ENCODE measurements around the gene KRTAP19-8. TPM values are rescaled to one million over a fixed set of nuclear protein-coding genes. Genes with fewer than 3 reads are reported as not detected.

KRTAP19-8 gene, protein sequence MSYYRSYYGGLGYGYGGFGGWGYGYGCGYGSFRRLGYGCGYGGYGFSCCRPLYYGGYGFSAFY
- total RNA-seq, result not detected
- long read RNA-seq, result 0 reads

DNA sequence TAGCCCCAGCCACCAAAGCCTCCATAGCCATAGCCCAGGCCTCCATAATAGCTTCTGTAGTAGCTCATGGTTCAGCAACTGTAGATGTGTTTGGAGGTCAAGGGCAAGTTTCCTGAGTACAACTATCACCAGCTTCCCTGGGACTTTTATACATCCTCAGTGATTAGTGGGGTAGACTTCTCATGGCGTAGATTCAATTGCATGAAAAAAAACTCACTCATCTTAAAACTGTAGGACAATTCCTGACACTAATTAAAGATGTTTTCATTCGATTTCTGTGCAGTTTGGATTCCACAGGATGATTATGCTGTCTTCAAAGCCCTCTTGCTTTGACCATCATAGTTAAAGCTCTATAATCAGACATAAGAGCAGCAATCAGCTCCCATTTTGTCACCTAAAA, at the start of gene KRTAP19-8:
KRTAP19-8 (minus strand) TSS at position 101 of the 400 bp plus-strand sequence; CDS start at position 68, 33 bp downstream.
- ATAC-seq (no peak), DNase-seq (ENCODE audit: missing footprints) (no peak)
- intact Hi-C loops (cut with DNase I), result no loop called here

- ATAC-seq, result no peak
- intact Hi-C loops (cut with DNase I), result loop anchor here (5.0 to 10.0 kb wide), 4 partner anchors 256 to 1043 kb away; partner anchors contain the start of gene KRTAP15-1
- DNase-seq (ENCODE audit: missing footprints), result no peak
Observed at GRCh38 chr21:31087639-31088473, 49.6 kb upstream of the KRTAP19-8 start.

GRCh38 chr21:31084689-31085088, 46.4 kb upstream of the KRTAP19-8 start:
- DNase-seq (ENCODE audit: missing footprints) (no peak), ATAC-seq (no peak)
- intact Hi-C loops (cut with DNase I), result loop anchor here (5.0 to 10.0 kb wide), 4 partner anchors 252 to 1040 kb away; partner anchors contain the start of gene KRTAP15-1

DNA sequence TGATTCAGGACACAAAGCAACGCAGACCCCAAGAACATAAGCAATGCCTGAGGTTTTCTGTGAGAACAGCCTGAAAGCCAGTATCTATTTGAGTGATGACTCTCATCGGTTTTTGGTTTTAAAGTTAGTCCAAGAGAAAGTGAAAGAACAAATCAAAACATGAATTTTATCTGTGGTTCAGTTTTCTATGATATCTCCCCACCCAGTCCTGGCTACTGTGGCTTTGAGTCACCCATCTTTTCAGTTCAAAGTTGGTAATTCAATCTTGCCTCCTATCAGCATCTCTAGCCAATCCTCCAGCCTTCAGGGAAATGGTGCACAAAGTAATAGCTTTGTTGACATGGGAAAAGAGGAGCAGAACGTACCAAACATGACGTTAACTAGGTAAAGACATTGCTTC, 40.5 kb upstream of the KRTAP19-8 start:
- intact Hi-C loops (cut with DNase I), result no loop called here
- no peak for DNase-seq (ENCODE audit: missing footprints)
- ATAC-seq, result no peak

GRCh38 chr21:31078216-31078615, 39.9 kb upstream of the KRTAP19-8 start:
- intact Hi-C loops (cut with DNase I), result no loop called here
- DNase-seq (ENCODE audit: missing footprints) (no peak), ATAC-seq (no peak)

DNA sequence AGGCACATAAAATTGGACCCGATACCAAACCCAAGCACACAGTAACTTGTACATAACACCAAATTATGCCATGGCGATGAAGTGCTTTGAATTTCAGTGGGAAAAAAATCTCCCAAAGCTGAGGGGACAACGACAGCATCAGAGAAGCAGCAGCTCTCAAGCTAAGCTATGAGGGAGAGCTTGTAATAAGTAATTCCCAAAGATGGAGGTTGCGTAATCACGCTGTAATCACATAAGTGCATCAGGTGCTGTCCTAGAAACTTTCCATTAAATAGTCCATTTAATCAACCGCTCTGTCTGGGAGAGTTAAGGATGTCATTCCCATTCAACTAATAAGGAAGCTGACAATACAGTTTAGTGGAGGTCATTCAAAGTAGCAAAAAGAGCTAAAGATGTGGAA, 37.6 kb upstream of the KRTAP19-8 start:
- ATAC-seq, result no peak
- DNase-seq (ENCODE audit: missing footprints), result no peak
- intact Hi-C loops (cut with DNase I), result no loop called here

DNA sequence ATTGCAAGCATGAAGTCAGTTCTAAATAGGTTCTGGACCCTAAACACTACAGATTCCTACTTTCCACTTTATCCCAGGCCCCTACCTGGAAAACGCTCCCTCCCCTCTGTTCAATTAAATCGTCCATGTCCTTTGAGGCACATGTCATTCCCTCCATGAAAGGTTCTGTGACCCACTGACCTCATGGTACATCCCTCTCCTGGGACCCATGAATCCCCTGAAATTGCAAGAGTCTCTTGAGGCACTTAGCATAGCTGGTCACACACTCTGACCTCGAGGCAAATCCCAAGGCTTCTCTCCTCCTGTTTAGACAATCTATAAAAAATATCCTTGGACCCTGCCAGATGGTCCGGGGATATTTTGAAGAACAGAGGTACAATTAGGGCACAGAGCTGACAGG, 34.3 kb upstream of the KRTAP19-8 start:
- DNase-seq (ENCODE audit: missing footprints) (no peak), ATAC-seq (no peak)
- intact Hi-C loops (cut with DNase I), result no loop called here

DNA sequence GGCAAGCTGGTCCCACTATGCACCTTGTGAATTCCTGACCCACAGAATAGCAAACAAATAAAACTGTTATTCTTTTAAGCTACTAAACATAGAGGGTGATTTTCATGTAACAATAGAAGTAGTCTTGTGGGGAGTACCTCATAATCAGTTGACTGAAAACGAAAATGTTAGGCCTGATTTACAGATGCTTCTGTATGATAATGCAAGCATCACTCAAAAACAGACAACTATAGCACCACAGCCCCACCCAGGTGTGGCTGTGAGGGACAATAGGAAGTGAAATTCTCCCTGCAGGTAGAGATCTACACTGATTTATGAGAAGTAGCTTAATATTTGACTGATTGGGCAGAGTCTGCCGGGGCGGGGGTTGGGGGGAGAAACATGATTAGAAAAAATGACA, 26.5 kb upstream of the KRTAP19-8 start:
- DNase-seq (ENCODE audit: missing footprints), result no peak
- no peak for ATAC-seq

GRCh38 chr21:31052489-31053142, 14.3 kb upstream of the KRTAP19-8 start:
- ATAC-seq, result no peak
- intact Hi-C loops (cut with DNase I), result no loop called here
- no peak for DNase-seq (ENCODE audit: missing footprints)

More for the DNA sequence above, 26.5 kb upstream of the KRTAP19-8 start:
- intact Hi-C loops (cut with DNase I), result no loop called here

DNA sequence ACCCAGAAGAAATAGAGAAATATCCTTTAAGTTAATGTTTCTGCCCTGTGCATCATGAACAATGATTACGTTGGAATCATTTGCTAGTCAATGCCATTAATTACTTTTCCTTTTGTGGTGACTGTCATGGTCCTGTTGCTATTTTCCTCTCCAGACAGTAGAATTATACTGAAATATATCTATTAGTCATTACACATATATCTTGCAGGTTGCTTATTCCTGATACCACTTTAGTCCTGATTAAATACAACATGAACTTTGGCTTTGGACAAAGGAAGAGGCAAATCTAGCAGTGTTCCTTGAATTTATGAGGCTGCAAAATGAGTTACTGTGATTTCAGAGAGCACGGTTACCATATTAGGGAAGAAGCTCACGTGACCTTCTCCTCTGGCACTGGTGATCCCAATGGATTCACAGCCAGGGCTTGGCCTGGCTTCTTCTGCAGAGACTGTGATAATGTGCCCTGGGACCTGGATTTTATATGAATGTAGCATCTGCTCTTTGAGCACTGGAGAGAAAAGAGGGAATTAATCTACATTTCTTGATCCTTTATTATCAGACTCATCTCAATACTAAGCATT, 12.4 kb upstream of the KRTAP19-8 start:
- intact Hi-C loops (cut with DNase I), result no loop called here
- DNase-seq (ENCODE audit: missing footprints) (no peak), ATAC-seq (no peak)

DNA sequence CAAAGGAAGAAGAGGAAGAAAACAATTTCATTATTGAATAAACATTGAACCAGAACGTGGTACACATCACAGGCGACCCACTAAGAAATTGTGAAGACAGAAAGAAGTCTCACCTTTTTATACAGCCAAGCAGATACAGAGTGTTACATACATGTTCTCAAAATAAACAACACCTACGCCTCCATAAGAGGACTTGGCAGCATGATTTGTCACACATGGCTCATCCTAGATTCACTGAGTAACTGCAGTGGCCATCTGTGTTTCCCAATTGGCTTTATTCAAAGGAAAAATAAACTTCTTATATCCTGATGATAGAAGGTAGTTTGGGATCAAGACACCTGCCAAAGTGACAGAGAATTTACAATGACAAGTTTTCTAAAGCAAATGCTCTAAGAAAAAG, 7.6 kb upstream of the KRTAP19-8 start:
- intact Hi-C loops (cut with DNase I), result no loop called here
- ATAC-seq (no peak), DNase-seq (ENCODE audit: missing footprints) (no peak)

GRCh38 chr21:31043471-31043870, 5.2 kb upstream of the KRTAP19-8 start:
- ATAC-seq, result no peak
- no peak for DNase-seq (ENCODE audit: missing footprints)
- intact Hi-C loops (cut with DNase I), result no loop called here

GRCh38 chr21:31042080-31042464, 3.8 kb upstream of the KRTAP19-8 start:
- ATAC-seq (no peak), DNase-seq (ENCODE audit: missing footprints) (no peak)
- intact Hi-C loops (cut with DNase I), result no loop called here

DNA sequence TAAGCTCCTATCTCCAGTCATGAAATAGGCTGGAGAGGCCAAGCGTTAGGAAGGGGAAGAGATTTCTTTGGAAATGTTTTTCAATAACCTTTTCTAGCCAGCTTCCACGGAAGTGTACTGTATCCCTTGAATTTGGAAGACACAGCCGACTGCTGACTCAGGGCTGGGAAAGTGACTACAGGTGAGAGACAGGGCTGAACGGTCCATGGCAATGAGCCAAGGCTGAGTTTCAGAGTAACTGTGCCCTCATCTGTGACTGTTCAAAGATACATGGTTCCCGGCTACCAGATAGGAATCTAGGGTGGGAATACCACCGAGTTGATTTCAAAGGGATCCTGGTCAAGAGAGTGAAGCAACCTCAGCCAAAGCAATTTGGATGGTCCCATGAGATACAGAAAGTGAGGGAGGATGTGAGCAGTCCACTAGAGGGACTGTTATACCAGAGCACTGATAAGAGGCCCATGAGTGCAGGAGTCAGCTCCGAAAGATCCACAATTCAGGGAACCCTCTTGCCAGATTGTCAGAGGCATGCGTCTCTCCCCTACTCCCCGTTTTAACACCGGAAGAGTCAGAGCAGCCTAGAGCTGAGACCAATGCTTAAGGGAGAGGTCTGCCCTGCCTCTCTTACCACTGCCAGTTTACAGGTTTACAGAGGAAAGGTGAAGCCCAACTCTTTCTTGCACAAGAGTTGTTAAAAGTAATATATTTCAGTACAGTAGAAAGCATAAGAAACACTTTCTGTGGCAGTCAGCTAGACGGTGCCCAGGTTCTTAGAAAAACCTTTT, 3.2 kb upstream of the KRTAP19-8 start:
- DNase-seq (ENCODE audit: missing footprints) (no peak), ATAC-seq (no peak)
- intact Hi-C loops (cut with DNase I), result no loop called here

- ATAC-seq (no peak), DNase-seq (ENCODE audit: missing footprints) (no peak)
- intact Hi-C loops (cut with DNase I), result no loop called here
Observed at GRCh38 chr21:31034378-31034777, 3.9 kb downstream of the KRTAP19-8 start.

DNA sequence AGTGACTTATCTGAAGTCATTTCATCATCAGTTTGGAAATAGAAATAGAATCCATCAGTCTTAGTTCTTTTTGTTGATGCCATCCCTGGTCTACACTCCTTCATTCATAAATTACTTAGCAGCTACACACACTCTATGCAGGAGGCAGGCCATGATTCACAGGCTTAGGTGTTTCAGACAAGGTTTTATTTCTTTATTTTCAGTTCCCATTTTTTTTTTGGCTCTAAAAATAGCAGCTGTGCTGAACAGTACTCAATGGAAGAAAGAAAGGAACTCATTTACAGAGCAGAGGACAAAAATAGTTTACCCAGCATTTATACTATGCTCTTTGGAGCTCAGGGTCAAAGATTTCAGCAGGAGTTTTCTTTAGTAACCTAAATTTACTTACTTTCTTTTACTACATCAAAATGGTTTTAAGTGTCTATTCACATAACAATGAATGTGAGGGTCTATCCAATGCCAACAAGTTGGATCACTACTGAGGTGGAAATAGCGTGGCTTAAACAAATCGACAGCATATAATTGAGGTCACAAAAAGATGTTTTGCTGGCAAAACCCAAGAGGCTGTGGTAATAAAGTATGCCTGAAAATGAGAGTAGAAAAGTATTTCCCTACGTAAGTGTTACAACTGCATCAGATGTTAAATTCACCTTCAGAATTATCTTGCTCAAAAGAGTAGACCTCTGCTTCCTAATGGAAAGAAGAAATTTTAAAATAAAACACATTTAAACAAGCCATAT, 7.7 kb downstream of the KRTAP19-8 start:
- ATAC-seq, result no peak
- DNase-seq (ENCODE audit: missing footprints), result no peak
- intact Hi-C loops (cut with DNase I), result no loop called here

GRCh38 chr21:31023680-31024079, 14.6 kb downstream of the KRTAP19-8 start:
- intact Hi-C loops (cut with DNase I), result no loop called here
- ATAC-seq (no peak), DNase-seq (ENCODE audit: missing footprints) (no peak)

DNA sequence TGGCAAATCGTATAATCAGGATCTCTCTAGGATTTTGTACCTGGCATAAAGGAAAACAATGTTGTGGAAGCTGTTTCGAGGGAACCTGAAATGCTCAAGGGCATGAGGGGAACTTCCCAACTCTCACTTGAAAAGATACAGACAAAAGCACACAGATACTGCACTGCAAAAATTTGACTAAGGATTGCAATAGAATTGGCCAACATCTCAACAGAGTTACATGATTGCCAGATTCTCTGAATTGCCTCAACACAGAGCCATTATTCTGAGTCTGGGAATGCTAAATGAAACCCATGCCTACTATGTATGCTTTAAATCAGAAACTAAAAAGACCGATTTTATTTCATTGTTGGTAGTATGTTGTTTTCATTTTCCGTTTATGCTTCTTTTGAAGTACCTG, 16.0 kb downstream of the KRTAP19-8 start:
- DNase-seq (ENCODE audit: missing footprints), result no peak
- ATAC-seq, result no peak
- intact Hi-C loops (cut with DNase I), result no loop called here

Measured in Right ventricle myocardium inferior (tissue), 1 donor.